22Rv1 (cell line): Measurements from ENCODE around the gene ANO9.

Experiments used
- ZFX ChIP-seq: fragments of 450-650 bp; IDR thresholded peaks from 2 replicates; pipeline ENCODE4 v1.6.1; 2017; ENCODE audit warnings: antibody characterized with exemption, borderline replicate concordance
- TF ChIP-seq, protein P1 (sequence below): fragments of 450-650 bp; IDR thresholded peaks from 2 replicates; pipeline ENCODE4 v1.5.1; 2017; ENCODE audit warnings: mild to moderate bottlenecking

- TF ChIP-seq, protein P1, sequence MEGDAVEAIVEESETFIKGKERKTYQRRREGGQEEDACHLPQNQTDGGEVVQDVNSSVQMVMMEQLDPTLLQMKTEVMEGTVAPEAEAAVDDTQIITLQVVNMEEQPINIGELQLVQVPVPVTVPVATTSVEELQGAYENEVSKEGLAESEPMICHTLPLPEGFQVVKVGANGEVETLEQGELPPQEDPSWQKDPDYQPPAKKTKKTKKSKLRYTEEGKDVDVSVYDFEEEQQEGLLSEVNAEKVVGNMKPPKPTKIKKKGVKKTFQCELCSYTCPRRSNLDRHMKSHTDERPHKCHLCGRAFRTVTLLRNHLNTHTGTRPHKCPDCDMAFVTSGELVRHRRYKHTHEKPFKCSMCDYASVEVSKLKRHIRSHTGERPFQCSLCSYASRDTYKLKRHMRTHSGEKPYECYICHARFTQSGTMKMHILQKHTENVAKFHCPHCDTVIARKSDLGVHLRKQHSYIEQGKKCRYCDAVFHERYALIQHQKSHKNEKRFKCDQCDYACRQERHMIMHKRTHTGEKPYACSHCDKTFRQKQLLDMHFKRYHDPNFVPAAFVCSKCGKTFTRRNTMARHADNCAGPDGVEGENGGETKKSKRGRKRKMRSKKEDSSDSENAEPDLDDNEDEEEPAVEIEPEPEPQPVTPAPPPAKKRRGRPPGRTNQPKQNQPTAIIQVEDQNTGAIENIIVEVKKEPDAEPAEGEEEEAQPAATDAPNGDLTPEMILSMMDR = no peak
- no peak for TF ChIP-seq ZFX
These were observed 12.4 kb downstream of the ANO9 start for GRCh38 chr11:429391-429790.
